Measurements from ENCODE around the gene FAM3D.
"Not testable (repeated sequence)": the region's sequence is repeated elsewhere in the genome, so short reads cannot be mapped to it uniquely, and the experiment has no call there.

Gene FAM3D

GRCh38 chr3:58666683-58667082 lies at the start of gene FAM3D:
Gene FAM3D, minus strand, starts transcription at chr3:58666774. Its CDS starts 11,211 bp downstream, at chr3:58655563.
- no peak for DNase-seq

- no peak for DNase-seq
These were observed 47.3 kb upstream of the FAM3D start for GRCh38 chr3:58713715-58714401.

GRCh38 chr3:58711871-58712270 lies 45.3 kb upstream of the FAM3D start:
- DNase-seq: no peak

- not testable (repeated sequence) for DNase-seq
These were observed 42.4 kb upstream of the FAM3D start for GRCh38 chr3:58708983-58709382.

- DNase-seq: no peak
These were observed 41.7 kb upstream of the FAM3D start for GRCh38 chr3:58708116-58708791.

GRCh38 chr3:58707390-58707930 lies 40.9 kb upstream of the FAM3D start:
- no peak for DNase-seq

GRCh38 chr3:58706395-58707167 lies 40.0 kb upstream of the FAM3D start:
- DNase-seq: no peak

GRCh38 chr3:58704745-58705144 lies 38.2 kb upstream of the FAM3D start:
- DNase-seq: no peak

GRCh38 chr3:58704304-58704703 lies 37.7 kb upstream of the FAM3D start:
- not testable (repeated sequence) for DNase-seq

GRCh38 chr3:58698246-58698645 lies 31.7 kb upstream of the FAM3D start:
- no peak for DNase-seq

GRCh38 chr3:58697561-58697960 lies 31.0 kb upstream of the FAM3D start:
- DNase-seq: no peak

- DNase-seq: not testable (repeated sequence)
These were observed 30.2 kb upstream of the FAM3D start for GRCh38 chr3:58696813-58697212.

GRCh38 chr3:58696093-58696492 lies 29.5 kb upstream of the FAM3D start:
- DNase-seq: no peak

GRCh38 chr3:58695284-58695683 lies 28.7 kb upstream of the FAM3D start:
- DNase-seq: not testable (repeated sequence)

GRCh38 chr3:58693940-58694850 lies 27.6 kb upstream of the FAM3D start:
- no peak for DNase-seq

- DNase-seq: no peak
These were observed 25.9 kb upstream of the FAM3D start for GRCh38 chr3:58692484-58692883.

GRCh38 chr3:58691997-58692396 lies 25.4 kb upstream of the FAM3D start:
- DNase-seq: no peak

- no peak for DNase-seq
These were observed 23.9 kb upstream of the FAM3D start for GRCh38 chr3:58690490-58690889.

GRCh38 chr3:58688574-58688973 lies 22.0 kb upstream of the FAM3D start:
- no peak for DNase-seq

GRCh38 chr3:58686847-58687246 lies 20.3 kb upstream of the FAM3D start:
- no peak for DNase-seq

- no peak for DNase-seq
These were observed 19.1 kb upstream of the FAM3D start for GRCh38 chr3:58685641-58686040.

GRCh38 chr3:58683466-58683865 lies 16.9 kb upstream of the FAM3D start:
- peak; percentile 43 for DNase-seq

Measured in stimulated activated CD4-positive, alpha-beta T cell treated with anti-CD3 and anti-CD28 coated beads, Interleukin-15, amount 100 ng/mL, for 24 hours (primary cell).